HFFc6 (cell line): ENCODE results near the gene MYO5A. TPM values are rescaled to one million over a fixed set of nuclear protein-coding genes. Genes with fewer than 3 reads are reported as not detected.
A peak's percentile ranks its signal among the peaks of the same experiment; 100 is the strongest.
"Not testable (repeated sequence)": the region's sequence is repeated elsewhere in the genome, so short reads cannot be mapped to it uniquely, and the experiment has no call there.

Experiments
- DNase-seq: peaks from one replicate; pipeline ENCODE4 v3.0.0-alpha.2; 2018
- H3K27ac Mint-ChIP-seq: 2 replicates; pipeline ENCODE4 v1.8.0; 2020; ENCODE audit warnings: mild to moderate bottlenecking, mixed read lengths
- H3K27me3 Mint-ChIP-seq: 2 replicates; pipeline ENCODE4 v1.8.0; 2021; ENCODE audit warnings: mild to moderate bottlenecking, moderate library complexity, mixed read lengths; ENCODE audit not compliant: insufficient read depth
- H3K36me3 Mint-ChIP-seq: 2 replicates; pipeline ENCODE4 v1.8.0; 2021; ENCODE audit warnings: low read depth, mixed read lengths
- H3K4me1 Mint-ChIP-seq: 2 replicates; pipeline ENCODE4 v1.8.0; 2020; ENCODE audit warnings: low read depth, mixed read lengths
- H3K4me3 Mint-ChIP-seq: 2 replicates; pipeline ENCODE4 v1.8.0; 2020; ENCODE audit warnings: mild to moderate bottlenecking, moderate library complexity, mixed read lengths
- H3K9me3 Mint-ChIP-seq: 2 replicates; pipeline ENCODE4 v1.8.0; 2020; ENCODE audit warnings: mild to moderate bottlenecking, mixed read lengths
- CTCF ChIP-seq: fragments of 200-600 bp; sonication (generic); IDR thresholded peaks from 2 replicates; pipeline ENCODE4 v1.5.0; 2021; ENCODE audit warnings: antibody characterized with exemption, mild to moderate bottlenecking
- total RNA-seq, 6 experiments: library from RNA; stranded (reverse); fragmentation: NEBNext Ultra II Directional; extraction: Animal tissue kit (Norgen Biotek cat#: 25700); gene quantifications; 2 replicates in 1 of 6; 3 replicates in 5 of 6; pipeline ENCODE4 v1.2.3, GENCODE V29; 2021

Gene MYO5A
- total RNA-seq, 6 experiments from 2014 or later: 47.4 to 59.4 (median 54.0) TPM

GRCh38 chr15:52567871-52568600 lies 39.4 kb upstream of the MYO5A start:
- H3K36me3 Mint-ChIP-seq: peaks cover 12% of the 10 kb centered on the region
- peak overlapping the region; percentile 92 for H3K4me3 Mint-ChIP-seq
- H3K9me3 Mint-ChIP-seq: no peaks in the 10 kb centered on the region
- H3K27me3 Mint-ChIP-seq: peaks cover 4% of the 10 kb centered on the region
- no peak for TF ChIP-seq CTCF
- peaks cover 41% of the 10 kb centered on the region for H3K4me1 Mint-ChIP-seq
- DNase-seq: peak; percentile 16
- peak overlapping the region; percentile 100 for H3K27ac Mint-ChIP-seq

GRCh38 chr15:52566889-52567288 lies 38.2 kb upstream of the MYO5A start:
- Mint-ChIP-seq H3K27me3 (peaks cover 4% of the 10 kb centered on the region), H3K4me1 (peaks cover 53% of the 10 kb centered on the region), H3K36me3 (peaks cover 17% of the 10 kb centered on the region), H3K4me3 (peak overlapping the region; percentile 92), H3K27ac (peak overlapping the region; percentile 40; the same call in 1 of the 2 replicates), H3K9me3 (no peaks in the 10 kb centered on the region)
- no peak for DNase-seq
- no peak for TF ChIP-seq CTCF

GRCh38 chr15:52565417-52566358 lies 37.0 kb upstream of the MYO5A start:
- Mint-ChIP-seq H3K4me3 (peak overlapping the region; percentile 26), H3K27ac (peak overlapping the region; percentile 73), H3K36me3 (peaks cover 17% of the 10 kb centered on the region), H3K4me1 (peaks cover 65% of the 10 kb centered on the region)
- not testable (repeated sequence) for H3K9me3 Mint-ChIP-seq, H3K27me3 Mint-ChIP-seq
- peak; percentile 22 for DNase-seq

GRCh38 chr15:52563501-52564060 lies 34.9 kb upstream of the MYO5A start:
- no peak overlapping the region for H3K4me3 Mint-ChIP-seq
- H3K27me3 Mint-ChIP-seq: no peaks in the 10 kb centered on the region; the same call in 1 of the 2 replicates
- H3K9me3 Mint-ChIP-seq: no peaks in the 10 kb centered on the region
- H3K36me3 Mint-ChIP-seq: peaks cover 17% of the 10 kb centered on the region
- no peak overlapping the region for H3K27ac Mint-ChIP-seq
- no peak for DNase-seq
- peaks cover 80% of the 10 kb centered on the region for H3K4me1 Mint-ChIP-seq
- TF ChIP-seq CTCF: no peak

GRCh38 chr15:52559575-52559974 lies 30.9 kb upstream of the MYO5A start:
- Mint-ChIP-seq H3K27me3 (no peaks in the 10 kb centered on the region; the same call in 1 of the 2 replicates), H3K36me3 (peaks cover 15% of the 10 kb centered on the region), H3K4me1 (peaks cover 77% of the 10 kb centered on the region), H3K9me3 (no peaks in the 10 kb centered on the region), H3K27ac (peak overlapping the region; percentile 88), H3K4me3 (no peak overlapping the region)
- no peak for TF ChIP-seq CTCF
- peak; percentile 19 for DNase-seq
